Transverse colon (tissue), 3 donors: Measurements from ENCODE around the gene TBCD.

Experiments
- POLR2A ChIP-seq: fragments of 450-650 bp; IDR thresholded peaks from one replicate; pipeline ENCODE4 v1.6.1; 2016; ENCODE audit warnings: antibody characterized with exemption, mild to moderate bottlenecking, moderate library complexity
- POLR2AphosphoS5 ChIP-seq, 3 donors: sonication (generic); formaldehyde crosslinking; IDR thresholded peaks; one replicate each; pipeline ENCODE4 v1.6.1; 2016; ENCODE audit warnings: antibody characterized with exemption in 3 of 3

DNA sequence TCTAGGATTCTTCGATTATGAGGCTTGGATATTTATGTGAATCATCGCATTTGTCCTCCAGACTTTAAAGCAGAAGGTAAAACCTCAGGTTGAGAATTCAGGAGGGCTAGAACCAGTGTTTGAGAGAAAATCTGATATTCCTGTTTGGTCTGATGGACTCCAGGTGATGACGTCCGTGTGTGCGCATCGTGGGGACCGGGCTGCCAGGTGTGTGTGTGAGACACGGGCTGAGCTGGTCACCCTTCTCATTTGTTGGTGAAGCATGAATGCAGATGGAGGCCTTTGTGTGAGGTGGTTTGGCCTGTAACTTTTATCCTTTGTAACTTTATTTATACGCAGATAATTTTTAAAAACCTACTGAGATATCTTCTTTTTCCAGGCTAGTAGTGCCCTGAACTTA is 45.2 kb downstream of the TBCD start:
- no peak for TF ChIP-seq POLR2AphosphoS5 (IDR thresholded peaks at IDR 0.05)
- no peak for TF ChIP-seq POLR2A
